Measurements from ENCODE around the gene JAG2.

The JAG2 gene

GRCh38 chr14:105203057-105203531, 34.5 kb upstream of the JAG2 start (continued):
- no peak for TF ChIP-seq ZNF518A (tag by site-specific recombination; conservative IDR thresholded peaks at IDR 0.05; ENCODE audit: low read depth)
- no peak for TF ChIP-seq ZNF138 (tag by site-specific recombination; IDR thresholded peaks at IDR 0.05; ENCODE audit: borderline replicate concordance)
- TF ChIP-seq, protein P1, sequence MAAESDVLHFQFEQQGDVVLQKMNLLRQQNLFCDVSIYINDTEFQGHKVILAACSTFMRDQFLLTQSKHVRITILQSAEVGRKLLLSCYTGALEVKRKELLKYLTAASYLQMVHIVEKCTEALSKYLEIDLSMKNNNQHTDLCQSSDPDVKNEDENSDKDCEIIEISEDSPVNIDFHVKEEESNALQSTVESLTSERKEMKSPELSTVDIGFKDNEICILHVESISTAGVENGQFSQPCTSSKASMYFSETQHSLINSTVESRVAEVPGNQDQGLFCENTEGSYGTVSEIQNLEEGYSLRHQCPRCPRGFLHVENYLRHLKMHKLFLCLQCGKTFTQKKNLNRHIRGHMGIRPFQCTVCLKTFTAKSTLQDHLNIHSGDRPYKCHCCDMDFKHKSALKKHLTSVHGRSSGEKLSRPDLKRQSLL (tag by site-specific recombination; IDR thresholded peaks at IDR 0.05): no peak
- no peak for TF ChIP-seq SETDB1 (IDR thresholded peaks at IDR 0.05; ENCODE audit: insufficient read length, low read length)
- TF ChIP-seq ZNF174 (tag by site-specific recombination; IDR thresholded peaks at IDR 0.05): no peak
- no peak for TF ChIP-seq ZFP3 (tag by site-specific recombination; IDR thresholded peaks at IDR 0.05; ENCODE audit: low read depth)
- TF ChIP-seq ZSCAN4 (tag by site-specific recombination; IDR thresholded peaks at IDR 0.05): no peak
- peak; percentile 30 for TF ChIP-seq ZNF654 (tag by site-specific recombination; IDR thresholded peaks at IDR 0.05; ENCODE audit: low read depth)
- TF ChIP-seq, protein P2, sequence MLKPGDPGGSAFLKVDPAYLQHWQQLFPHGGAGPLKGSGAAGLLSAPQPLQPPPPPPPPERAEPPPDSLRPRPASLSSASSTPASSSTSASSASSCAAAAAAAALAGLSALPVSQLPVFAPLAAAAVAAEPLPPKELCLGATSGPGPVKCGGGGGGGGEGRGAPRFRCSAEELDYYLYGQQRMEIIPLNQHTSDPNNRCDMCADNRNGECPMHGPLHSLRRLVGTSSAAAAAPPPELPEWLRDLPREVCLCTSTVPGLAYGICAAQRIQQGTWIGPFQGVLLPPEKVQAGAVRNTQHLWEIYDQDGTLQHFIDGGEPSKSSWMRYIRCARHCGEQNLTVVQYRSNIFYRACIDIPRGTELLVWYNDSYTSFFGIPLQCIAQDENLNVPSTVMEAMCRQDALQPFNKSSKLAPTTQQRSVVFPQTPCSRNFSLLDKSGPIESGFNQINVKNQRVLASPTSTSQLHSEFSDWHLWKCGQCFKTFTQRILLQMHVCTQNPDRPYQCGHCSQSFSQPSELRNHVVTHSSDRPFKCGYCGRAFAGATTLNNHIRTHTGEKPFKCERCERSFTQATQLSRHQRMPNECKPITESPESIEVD (tag by site-specific recombination; IDR thresholded peaks at IDR 0.05): no peak
- TF ChIP-seq BCL11A (tag by site-specific recombination; IDR thresholded peaks at IDR 0.05; ENCODE audit: low read depth): no peak
- 0 out of 2 replicates have a peak, but pooled peaks have one; percentile 42 for TF ChIP-seq ZNF660 (tag by site-specific recombination; IDR thresholded peaks at IDR 0.05)
- TF ChIP-seq ZNF777 (tag by site-specific recombination; IDR thresholded peaks at IDR 0.05; ENCODE audit: borderline replicate concordance): no peak
- TF ChIP-seq ZNF354C (tag by site-specific recombination; IDR thresholded peaks at IDR 0.05; ENCODE audit: borderline replicate concordance, low read depth): no peak
- TF ChIP-seq ZNF549 (tag by site-specific recombination; IDR thresholded peaks at IDR 0.05): no peak
- no peak for TF ChIP-seq KLF9 (tag by site-specific recombination; IDR thresholded peaks at IDR 0.05; ENCODE audit: low read depth)
- TF ChIP-seq HOXA7 (CRISPR knock-in tag; IDR thresholded peaks at IDR 0.05; ENCODE audit: borderline replicate concordance): no peak
- TF ChIP-seq TCF7L2 (IDR thresholded peaks at IDR 0.05; ENCODE audit: borderline replicate concordance, low read depth, low read length): no peak
- TF ChIP-seq ZNF629 (tag by site-specific recombination; IDR thresholded peaks at IDR 0.05): no peak; the same call in 1 of the 2 replicates
- TF ChIP-seq ZNF791 (tag by site-specific recombination; IDR thresholded peaks at IDR 0.05): no peak
- no peak for TF ChIP-seq ZNF223 (tag by site-specific recombination; IDR thresholded peaks at IDR 0.05)
- no peak for TF ChIP-seq ZNF561 (tag by site-specific recombination; IDR thresholded peaks at IDR 0.05; ENCODE audit: borderline replicate concordance)
- TF ChIP-seq ZNF837 (tag by site-specific recombination; IDR thresholded peaks at IDR 0.05): no peak
- TF ChIP-seq, protein P3, sequence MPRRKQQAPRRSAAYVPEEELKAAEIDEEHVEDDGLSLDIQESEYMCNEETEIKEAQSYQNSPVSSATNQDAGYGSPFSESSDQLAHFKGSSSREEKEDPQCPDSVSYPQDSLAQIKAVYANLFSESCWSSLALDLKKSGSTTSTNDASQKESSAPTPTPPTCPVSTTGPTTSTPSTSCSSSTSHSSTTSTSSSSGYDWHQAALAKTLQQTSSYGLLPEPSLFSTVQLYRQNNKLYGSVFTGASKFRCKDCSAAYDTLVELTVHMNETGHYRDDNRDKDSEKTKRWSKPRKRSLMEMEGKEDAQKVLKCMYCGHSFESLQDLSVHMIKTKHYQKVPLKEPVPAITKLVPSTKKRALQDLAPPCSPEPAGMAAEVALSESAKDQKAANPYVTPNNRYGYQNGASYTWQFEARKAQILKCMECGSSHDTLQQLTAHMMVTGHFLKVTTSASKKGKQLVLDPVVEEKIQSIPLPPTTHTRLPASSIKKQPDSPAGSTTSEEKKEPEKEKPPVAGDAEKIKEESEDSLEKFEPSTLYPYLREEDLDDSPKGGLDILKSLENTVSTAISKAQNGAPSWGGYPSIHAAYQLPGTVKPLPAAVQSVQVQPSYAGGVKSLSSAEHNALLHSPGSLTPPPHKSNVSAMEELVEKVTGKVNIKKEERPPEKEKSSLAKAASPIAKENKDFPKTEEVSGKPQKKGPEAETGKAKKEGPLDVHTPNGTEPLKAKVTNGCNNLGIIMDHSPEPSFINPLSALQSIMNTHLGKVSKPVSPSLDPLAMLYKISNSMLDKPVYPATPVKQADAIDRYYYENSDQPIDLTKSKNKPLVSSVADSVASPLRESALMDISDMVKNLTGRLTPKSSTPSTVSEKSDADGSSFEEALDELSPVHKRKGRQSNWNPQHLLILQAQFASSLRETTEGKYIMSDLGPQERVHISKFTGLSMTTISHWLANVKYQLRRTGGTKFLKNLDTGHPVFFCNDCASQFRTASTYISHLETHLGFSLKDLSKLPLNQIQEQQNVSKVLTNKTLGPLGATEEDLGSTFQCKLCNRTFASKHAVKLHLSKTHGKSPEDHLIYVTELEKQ (tag by site-specific recombination; IDR thresholded peaks at IDR 0.05; ENCODE audit: borderline replicate concordance): no peak
- TF ChIP-seq, protein P4, sequence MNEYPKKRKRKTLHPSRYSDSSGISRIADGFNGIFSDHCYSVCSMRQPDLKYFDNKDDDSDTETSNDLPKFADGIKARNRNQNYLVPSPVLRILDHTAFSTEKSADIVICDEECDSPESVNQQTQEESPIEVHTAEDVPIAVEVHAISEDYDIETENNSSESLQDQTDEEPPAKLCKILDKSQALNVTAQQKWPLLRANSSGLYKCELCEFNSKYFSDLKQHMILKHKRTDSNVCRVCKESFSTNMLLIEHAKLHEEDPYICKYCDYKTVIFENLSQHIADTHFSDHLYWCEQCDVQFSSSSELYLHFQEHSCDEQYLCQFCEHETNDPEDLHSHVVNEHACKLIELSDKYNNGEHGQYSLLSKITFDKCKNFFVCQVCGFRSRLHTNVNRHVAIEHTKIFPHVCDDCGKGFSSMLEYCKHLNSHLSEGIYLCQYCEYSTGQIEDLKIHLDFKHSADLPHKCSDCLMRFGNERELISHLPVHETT (tag by site-specific recombination; IDR thresholded peaks at IDR 0.05): no peak
- TF ChIP-seq ZNF600 (tag by site-specific recombination; IDR thresholded peaks at IDR 0.05): peak; percentile 44
- TF ChIP-seq YY1 (tag by site-specific recombination; IDR thresholded peaks at IDR 0.05): no peak
- no peak for TF ChIP-seq ZSCAN23 (tag by site-specific recombination; IDR thresholded peaks at IDR 0.05)
